Gastroesophageal sphincter (tissue), 3 donors: ENCODE data around the gene AFMID.

ENCODE experiments used
- EP300 ChIP-seq: sonication (generic); formaldehyde crosslinking; IDR thresholded peaks from one replicate; pipeline ENCODE4 v1.6.1; 2017; ENCODE audit warnings: antibody characterized with exemption, mild to moderate bottlenecking
- POLR2A ChIP-seq, 2 donors: fragments of 450-650 bp; IDR thresholded peaks; one replicate each; pipeline ENCODE4 v1.6.1; 2017; ENCODE audit warnings: antibody characterized with exemption in 2 of 2, mild to moderate bottlenecking in 2 of 2, moderate library complexity in 1 of 2
- TF ChIP-seq, protein P1 (sequence below), 4 experiments: fragments of 200-600 bp in 2 of 4; fragments of 450-650 bp in 2 of 4; sonication (generic) in 1 of 4; IDR thresholded peaks; one replicate each; pipeline ENCODE4 v1.5.1; 2017 to 2019; ENCODE audit warnings: antibody characterized with exemption in 4 of 4, mild to moderate bottlenecking in 2 of 4, moderate library complexity in 2 of 4

DNA sequence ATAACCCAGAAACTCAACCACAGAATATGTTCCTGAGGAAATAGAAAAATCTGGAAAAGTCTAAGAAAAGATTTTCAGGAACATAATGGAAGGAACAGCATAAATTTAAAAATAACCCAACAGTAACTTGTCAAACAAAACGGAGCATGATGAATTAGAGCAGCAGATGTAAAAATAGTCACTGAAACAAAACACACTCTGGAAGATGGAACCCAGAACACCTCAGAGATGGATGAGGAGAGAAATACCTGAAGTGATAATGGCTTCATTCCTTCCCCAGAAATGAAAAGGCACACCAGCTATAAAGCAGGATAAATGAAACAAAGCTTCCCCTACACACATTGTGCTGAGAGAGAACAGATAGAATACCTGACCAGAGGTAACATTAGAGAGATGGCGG is 6.7 kb upstream of the AFMID start:
- TF ChIP-seq, protein P1, sequence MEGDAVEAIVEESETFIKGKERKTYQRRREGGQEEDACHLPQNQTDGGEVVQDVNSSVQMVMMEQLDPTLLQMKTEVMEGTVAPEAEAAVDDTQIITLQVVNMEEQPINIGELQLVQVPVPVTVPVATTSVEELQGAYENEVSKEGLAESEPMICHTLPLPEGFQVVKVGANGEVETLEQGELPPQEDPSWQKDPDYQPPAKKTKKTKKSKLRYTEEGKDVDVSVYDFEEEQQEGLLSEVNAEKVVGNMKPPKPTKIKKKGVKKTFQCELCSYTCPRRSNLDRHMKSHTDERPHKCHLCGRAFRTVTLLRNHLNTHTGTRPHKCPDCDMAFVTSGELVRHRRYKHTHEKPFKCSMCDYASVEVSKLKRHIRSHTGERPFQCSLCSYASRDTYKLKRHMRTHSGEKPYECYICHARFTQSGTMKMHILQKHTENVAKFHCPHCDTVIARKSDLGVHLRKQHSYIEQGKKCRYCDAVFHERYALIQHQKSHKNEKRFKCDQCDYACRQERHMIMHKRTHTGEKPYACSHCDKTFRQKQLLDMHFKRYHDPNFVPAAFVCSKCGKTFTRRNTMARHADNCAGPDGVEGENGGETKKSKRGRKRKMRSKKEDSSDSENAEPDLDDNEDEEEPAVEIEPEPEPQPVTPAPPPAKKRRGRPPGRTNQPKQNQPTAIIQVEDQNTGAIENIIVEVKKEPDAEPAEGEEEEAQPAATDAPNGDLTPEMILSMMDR (IDR thresholded peaks at IDR 0.05), result no peak
- TF ChIP-seq POLR2A (IDR thresholded peaks at IDR 0.05) (no peak), EP300 (no peak)
